ENCODE results near the gene UBC.

DNA sequence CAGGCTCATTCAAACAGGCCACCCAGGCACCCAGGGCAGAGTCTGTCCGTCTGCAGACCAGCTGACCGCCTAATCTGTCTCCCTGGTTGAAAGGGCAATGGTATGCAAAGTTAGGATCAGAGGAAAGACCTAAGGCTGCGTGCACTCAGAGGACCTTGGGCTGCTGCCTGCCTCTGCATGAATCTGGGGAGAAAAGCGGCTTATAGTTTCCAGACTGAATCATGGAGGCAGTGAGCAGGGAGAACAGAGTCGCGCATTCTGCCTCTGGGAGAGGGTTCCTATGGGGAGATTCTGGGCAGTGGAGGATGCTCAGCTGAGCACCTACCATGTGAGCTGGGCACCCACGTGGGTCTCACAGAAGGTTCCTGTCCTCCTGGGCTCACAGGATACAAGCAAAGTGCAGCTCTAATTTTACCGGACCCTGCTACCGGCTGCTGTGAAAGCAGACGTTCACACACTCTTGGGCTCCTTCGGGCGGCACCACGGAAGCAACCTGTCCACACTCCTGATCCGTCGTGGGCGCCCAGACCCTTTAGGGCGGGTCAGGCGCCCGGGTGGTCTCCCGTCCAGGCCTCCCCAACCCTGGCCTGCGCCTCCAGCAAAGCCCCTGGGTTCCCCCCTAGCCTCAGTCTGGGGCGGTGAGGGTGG is 51.6 kb downstream of the UBC start:
- TF ChIP-seq, protein P1, sequence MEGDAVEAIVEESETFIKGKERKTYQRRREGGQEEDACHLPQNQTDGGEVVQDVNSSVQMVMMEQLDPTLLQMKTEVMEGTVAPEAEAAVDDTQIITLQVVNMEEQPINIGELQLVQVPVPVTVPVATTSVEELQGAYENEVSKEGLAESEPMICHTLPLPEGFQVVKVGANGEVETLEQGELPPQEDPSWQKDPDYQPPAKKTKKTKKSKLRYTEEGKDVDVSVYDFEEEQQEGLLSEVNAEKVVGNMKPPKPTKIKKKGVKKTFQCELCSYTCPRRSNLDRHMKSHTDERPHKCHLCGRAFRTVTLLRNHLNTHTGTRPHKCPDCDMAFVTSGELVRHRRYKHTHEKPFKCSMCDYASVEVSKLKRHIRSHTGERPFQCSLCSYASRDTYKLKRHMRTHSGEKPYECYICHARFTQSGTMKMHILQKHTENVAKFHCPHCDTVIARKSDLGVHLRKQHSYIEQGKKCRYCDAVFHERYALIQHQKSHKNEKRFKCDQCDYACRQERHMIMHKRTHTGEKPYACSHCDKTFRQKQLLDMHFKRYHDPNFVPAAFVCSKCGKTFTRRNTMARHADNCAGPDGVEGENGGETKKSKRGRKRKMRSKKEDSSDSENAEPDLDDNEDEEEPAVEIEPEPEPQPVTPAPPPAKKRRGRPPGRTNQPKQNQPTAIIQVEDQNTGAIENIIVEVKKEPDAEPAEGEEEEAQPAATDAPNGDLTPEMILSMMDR (conservative IDR thresholded peaks at IDR 0.05; ENCODE audit: low read depth, low read length), result no peak
- no peak for TF ChIP-seq EZH2 (IDR thresholded peaks at IDR 0.05; ENCODE audit: borderline replicate concordance, low read depth, low read length, poor library complexity, severe bottlenecking)

Measured in A673 (cell line).